HCT116 (cell line): ENCODE data around the gene CARD6. TPM values are rescaled to one million over a fixed set of nuclear protein-coding genes. Genes with fewer than 3 reads are reported as not detected.

Experiments
- ATAC-seq: fragments of 200-7000 bp; cut with Tn5 transposase; 2 replicates; pipeline ENCODE4 v1.9.1; 2020; ENCODE audit warnings: mild to moderate bottlenecking, moderate library complexity
- BruUV-seq: library from RNA; stranded (reverse); fragments of 400-500 nt; replicated peaks from 2 replicates; lab custom pipeline; 2021; lab: Mats Ljungman, UMichigan
- CTCF ChIA-PET: fragments of 300-600 bp; sonication (Branson Sonifier 250); formaldehyde crosslinking; loops from one replicate; lab custom pipeline; 2021; ENCODE audit warnings: antibody characterized with exemption; lab: Charles Lee
- POLR2A ChIA-PET: fragments of 300-600, 350-600 bp; sonication (Branson Sonifier 250); formaldehyde crosslinking; loops from one replicate; lab custom pipeline; 2021; ENCODE audit warnings: antibody characterized with exemption; lab: Charles Lee
- RAD21 ChIA-PET, 2 experiments: fragments of 300-600 bp; sonication (Branson Sonifier 250); formaldehyde crosslinking; loops; one replicate each; lab custom pipeline; 2023; ENCODE audit warnings: low total read pairs in 2 of 2; ENCODE audit not compliant: uncharacterized antibody in 2 of 2, unreplicated experiment in 2 of 2, low non-redundant PET in 1 of 2; lab: Charles Lee
- DNase-seq: peaks from one replicate; pipeline ENCODE4 v3.0.0-alpha.2; 2010; ENCODE audit warnings: low read depth, low spot score
- H2AFZ ChIP-seq: fragments of 200-600 bp; shearing (Covaris generic), sonication (generic); 2 replicates; pipeline ENCODE4 v1.6.1; 2017; ENCODE audit warnings: low read depth, mixed run types, mixed read lengths, antibody characterized with exemption, low read length; ENCODE audit not compliant: poor library complexity, severe bottlenecking
- H3K27ac ChIP-seq: 2 replicates; pipeline ENCODE4 v1.5.1; 2012; ENCODE audit warnings: low read depth, low read length
- H3K27me3 ChIP-seq: fragments of 200-600 bp; sonication (generic); 2 replicates; pipeline ENCODE4 v1.6.1; 2016; ENCODE audit warnings: mixed run types, low read length, mixed read lengths; ENCODE audit not compliant: insufficient read depth
- H3K36me3 ChIP-seq, 2 experiments: fragments of 200-500 bp in 1 of 2; fragments of 200-600 bp in 1 of 2; sonication (Bioruptor generic) in 1 of 2; sonication (generic) in 1 of 2; 2 replicates each; pipeline versions ENCODE4 v1.5.1 to v1.6.1; 2014 to 2016; ENCODE audit warnings: low read length in 2 of 2, inconsistent platforms in 1 of 2, mixed read lengths in 1 of 2, mixed run types in 1 of 2; ENCODE audit not compliant: insufficient read depth in 2 of 2, control insufficient read depth in 1 of 2
- H3K4me1 ChIP-seq, 2 experiments: fragments of 200-600 bp in 1 of 2; sonication (generic) in 1 of 2; 2 replicates each; pipeline versions ENCODE4 v1.5.1 to v1.6.1; 2012 to 2017; ENCODE audit warnings: low read length in 2 of 2, inconsistent platforms in 1 of 2, mild to moderate bottlenecking in 1 of 2, mixed read lengths in 1 of 2, mixed run types in 1 of 2, moderate library complexity in 1 of 2; ENCODE audit not compliant: insufficient read depth in 2 of 2, control insufficient read depth in 1 of 2
- H3K4me2 ChIP-seq: fragments of 200-600 bp; sonication (generic); 2 replicates; pipeline ENCODE4 v1.6.1; 2017; ENCODE audit warnings: mixed run types, low read length, mixed read lengths
- H3K4me3 ChIP-seq, 2 experiments: fragments of 200-600 bp in 1 of 2; sonication (generic) in 1 of 2; replicated peaks in 1 of 2; 2 replicates each; pipeline ENCODE4 v1.5.1; 2011 to 2016; ENCODE audit warnings: low read length in 2 of 2, control low read depth in 1 of 2, low read depth in 1 of 2, mild to moderate bottlenecking in 1 of 2, mixed read lengths in 1 of 2, mixed run types in 1 of 2
- H3K79me2 ChIP-seq: fragments of 200-600 bp; sonication (generic); 2 replicates; pipeline ENCODE4 v1.6.1; 2017; ENCODE audit warnings: mild to moderate bottlenecking, mixed run types, low read length, moderate library complexity, mixed read lengths; ENCODE audit not compliant: insufficient read depth
- H3K9ac ChIP-seq: fragments of 200-600 bp; sonication (generic); 2 replicates; pipeline ENCODE4 v1.6.1; 2016; ENCODE audit warnings: low read length, mixed read lengths
- H3K9me2 ChIP-seq: fragments of 200-600 bp; sonication (generic), shearing (Covaris generic); 2 replicates; pipeline ENCODE4 v1.6.1; 2017; ENCODE audit warnings: mixed run types, mild to moderate bottlenecking, moderate library complexity; ENCODE audit not compliant: insufficient read depth
- H3K9me3 ChIP-seq, 2 experiments: fragments of 200-500 bp in 1 of 2; fragments of 200-600 bp in 1 of 2; sonication (Bioruptor generic) in 1 of 2; sonication (generic) in 1 of 2; 2 replicates each; pipeline ENCODE4 v1.6.1; 2014 to 2017; ENCODE audit warnings: low read length in 2 of 2, mixed read lengths in 2 of 2, inconsistent platforms in 1 of 2, low read depth in 1 of 2, mild to moderate bottlenecking in 1 of 2, mixed run types in 1 of 2, moderate library complexity in 1 of 2; ENCODE audit not compliant: control insufficient read depth in 1 of 2, insufficient read depth in 1 of 2
- H4K20me1 ChIP-seq: fragments of 200-600 bp; sonication (generic), shearing (Covaris generic); 2 replicates; pipeline ENCODE4 v1.6.1; 2017; ENCODE audit warnings: mixed run types, mild to moderate bottlenecking, moderate library complexity; ENCODE audit not compliant: insufficient read depth
- ATF3 ChIP-seq: IDR thresholded peaks from 2 replicates; pipeline ENCODE4 v1.6.1; 2012
- CBX3 ChIP-seq: IDR thresholded peaks from 2 replicates; pipeline ENCODE4 v1.6.1; 2012; ENCODE audit warnings: low read depth
- CEBPB ChIP-seq: IDR thresholded peaks from 2 replicates; pipeline ENCODE4 v1.6.1; 2012; ENCODE audit warnings: low read depth
- EGR1 ChIP-seq: IDR thresholded peaks from 2 replicates; pipeline ENCODE4 v1.6.1; 2012; ENCODE audit warnings: low read depth
- ELF1 ChIP-seq: IDR thresholded peaks from 2 replicates; pipeline ENCODE4 v1.6.1; 2012; ENCODE audit warnings: low read depth, borderline replicate concordance
- EZH2 ChIP-seq: fragments of 200-600 bp; sonication (generic); IDR thresholded peaks from 2 replicates; pipeline ENCODE4 v1.6.1; 2017; ENCODE audit warnings: antibody characterized with exemption, mixed run types
- EZH2phosphoT487 ChIP-seq: fragments of 200-600 bp; IDR thresholded peaks from 2 replicates; pipeline ENCODE4 v1.6.1; 2018; ENCODE audit warnings: antibody characterized with exemption, borderline replicate concordance
- FOSL1 ChIP-seq: IDR thresholded peaks from 2 replicates; pipeline ENCODE4 v1.6.1; 2012; ENCODE audit warnings: low read depth
- MAX ChIP-seq: IDR thresholded peaks from 2 replicates; pipeline ENCODE4 v1.6.1; 2012
- POLR2A ChIP-seq: IDR thresholded peaks from 2 replicates; pipeline ENCODE4 v1.7.0; 2011; ENCODE audit warnings: borderline replicate concordance; ENCODE audit not compliant: insufficient read depth, insufficient read length; ENCODE audit errors: extremely low read depth
- SIN3A ChIP-seq: IDR thresholded peaks from 2 replicates; pipeline ENCODE4 v1.6.1; 2012; ENCODE audit warnings: low read depth
- SP1 ChIP-seq: IDR thresholded peaks from 2 replicates; pipeline ENCODE4 v1.6.1; 2012; ENCODE audit warnings: low read depth
- SRF ChIP-seq: IDR thresholded peaks from 2 replicates; pipeline ENCODE4 v1.6.1; 2012; ENCODE audit warnings: low read depth
- TCF7L2 ChIP-seq: IDR thresholded peaks from 2 replicates; pipeline ENCODE4 v1.7.0; 2011; ENCODE audit warnings: borderline replicate concordance, inconsistent platforms; ENCODE audit not compliant: insufficient read depth, insufficient read length; ENCODE audit errors: extremely low read depth
- YY1 ChIP-seq: IDR thresholded peaks from 2 replicates; pipeline ENCODE4 v1.6.1; 2011; ENCODE audit warnings: low read length, low read depth, moderate library complexity, mild to moderate bottlenecking; ENCODE audit not compliant: insufficient replicate concordance; ENCODE audit errors: extremely low read depth
- ZBTB33 ChIP-seq: IDR thresholded peaks from 2 replicates; pipeline ENCODE4 v1.6.1; 2011; ENCODE audit warnings: mild to moderate bottlenecking, low read length, moderate library complexity; ENCODE audit not compliant: insufficient replicate concordance; ENCODE audit errors: extremely low read depth
- ZFX ChIP-seq: fragments of 450-650 bp; IDR thresholded peaks from 2 replicates; pipeline ENCODE4 v1.6.1; 2017
- ZNF274 ChIP-seq: fragments of 200-500 bp; sonication (Bioruptor generic); IDR thresholded peaks from 2 replicates; pipeline ENCODE4 v1.6.1; 2014; ENCODE audit warnings: mild to moderate bottlenecking, low read depth, low read length, inconsistent platforms
- intact Hi-C: fragments of 100-400 bp; cut with micrococcal nuclease; formaldehyde crosslinking; loops from 2 replicates; pipeline ENCODE4 v1.10.0; 2022
- total RNA-seq: library from RNA; stranded (reverse); gene quantifications from one replicate; pipeline ENCODE4 v1.2.1, GENCODE V29; 2021; ENCODE audit not compliant: unreplicated experiment
- TF ChIP-seq, protein P1 (sequence below): IDR thresholded peaks from 2 replicates; pipeline ENCODE4 v1.6.1; 2012; ENCODE audit warnings: low read depth

The CARD6 gene
- total RNA-seq, 1 experiment from 2014 or later: not detected

DNA sequence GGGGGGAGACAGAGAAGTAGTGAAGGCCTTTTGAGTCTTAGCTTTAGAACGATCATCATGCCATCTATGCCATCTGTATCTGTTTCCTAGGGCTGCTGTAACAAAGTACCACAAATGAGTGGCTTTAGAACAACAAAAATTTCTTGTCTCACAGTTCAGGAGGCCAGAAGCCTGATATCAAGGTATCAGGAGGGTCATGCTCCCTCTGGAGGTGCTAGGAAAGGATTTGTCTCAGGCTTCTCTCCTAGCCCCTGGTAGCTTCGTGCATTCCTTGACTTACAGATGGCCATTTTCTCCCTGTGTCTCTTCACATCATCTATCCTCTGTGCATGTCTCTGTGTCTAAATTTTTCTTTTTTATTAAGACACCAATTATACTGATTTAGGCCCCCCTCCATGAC lies 5.2 kb downstream of the CARD6 start:
- no peak overlapping the region for H3K9ac ChIP-seq
- ChIA-PET CTCF (no interaction called here), POLR2A (no interaction called here), RAD21 (no interaction called here)
- intact Hi-C loops: no loop called here
- no peaks in the 10 kb centered on the region for H3K27me3 ChIP-seq
- no peaks in the 10 kb centered on the region for H3K9me2 ChIP-seq
- TF ChIP-seq YY1 (no peak), TCF7L2 (no peak), ELF1 (no peak), FOSL1 (no peak), SP1 (no peak), SIN3A (no peak), ATF3 (no peak), SRF (no peak), POLR2A (no peak), EGR1 (no peak), ZNF274 (no peak), EZH2 (no peak), ZFX (no peak), CEBPB (no peak), EZH2phosphoT487 (no peak), ZBTB33 (no peak), MAX (no peak), CBX3 (no peak)
- TF ChIP-seq, protein P1, sequence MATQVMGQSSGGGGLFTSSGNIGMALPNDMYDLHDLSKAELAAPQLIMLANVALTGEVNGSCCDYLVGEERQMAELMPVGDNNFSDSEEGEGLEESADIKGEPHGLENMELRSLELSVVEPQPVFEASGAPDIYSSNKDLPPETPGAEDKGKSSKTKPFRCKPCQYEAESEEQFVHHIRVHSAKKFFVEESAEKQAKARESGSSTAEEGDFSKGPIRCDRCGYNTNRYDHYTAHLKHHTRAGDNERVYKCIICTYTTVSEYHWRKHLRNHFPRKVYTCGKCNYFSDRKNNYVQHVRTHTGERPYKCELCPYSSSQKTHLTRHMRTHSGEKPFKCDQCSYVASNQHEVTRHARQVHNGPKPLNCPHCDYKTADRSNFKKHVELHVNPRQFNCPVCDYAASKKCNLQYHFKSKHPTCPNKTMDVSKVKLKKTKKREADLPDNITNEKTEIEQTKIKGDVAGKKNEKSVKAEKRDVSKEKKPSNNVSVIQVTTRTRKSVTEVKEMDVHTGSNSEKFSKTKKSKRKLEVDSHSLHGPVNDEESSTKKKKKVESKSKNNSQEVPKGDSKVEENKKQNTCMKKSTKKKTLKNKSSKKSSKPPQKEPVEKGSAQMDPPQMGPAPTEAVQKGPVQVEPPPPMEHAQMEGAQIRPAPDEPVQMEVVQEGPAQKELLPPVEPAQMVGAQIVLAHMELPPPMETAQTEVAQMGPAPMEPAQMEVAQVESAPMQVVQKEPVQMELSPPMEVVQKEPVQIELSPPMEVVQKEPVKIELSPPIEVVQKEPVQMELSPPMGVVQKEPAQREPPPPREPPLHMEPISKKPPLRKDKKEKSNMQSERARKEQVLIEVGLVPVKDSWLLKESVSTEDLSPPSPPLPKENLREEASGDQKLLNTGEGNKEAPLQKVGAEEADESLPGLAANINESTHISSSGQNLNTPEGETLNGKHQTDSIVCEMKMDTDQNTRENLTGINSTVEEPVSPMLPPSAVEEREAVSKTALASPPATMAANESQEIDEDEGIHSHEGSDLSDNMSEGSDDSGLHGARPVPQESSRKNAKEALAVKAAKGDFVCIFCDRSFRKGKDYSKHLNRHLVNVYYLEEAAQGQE: no peak
- no peak overlapping the region for H3K4me3 ChIP-seq
- H3K27ac ChIP-seq: no peak overlapping the region
- BruUV-seq: no TSS peak
- H3K4me2 ChIP-seq: no peak overlapping the region
- H4K20me1 ChIP-seq: no peaks in the 10 kb centered on the region
- H3K36me3 ChIP-seq: no peaks in the 10 kb centered on the region
- H3K79me2 ChIP-seq: no peaks in the 10 kb centered on the region
- H3K9me3 ChIP-seq: no peaks in the 10 kb centered on the region
- no peaks in the 10 kb centered on the region for H3K4me1 ChIP-seq
- no peak for ATAC-seq
- DNase-seq: no peak
- H2AFZ ChIP-seq: no peak overlapping the region
